GM18526 (cell line): ENCODE data around the gene B9D1.

ENCODE experiments used
- POLR2A ChIP-seq: IDR thresholded peaks from 3 replicates; pipeline ENCODE4 v1.6.1; 2011; ENCODE audit not compliant: insufficient read length; ENCODE audit errors: extremely low read depth

The B9D1 gene

GRCh38 chr17:19313066-19313745 is 49.3 kb downstream of the B9D1 start:
- no peak for TF ChIP-seq POLR2A

DNA sequence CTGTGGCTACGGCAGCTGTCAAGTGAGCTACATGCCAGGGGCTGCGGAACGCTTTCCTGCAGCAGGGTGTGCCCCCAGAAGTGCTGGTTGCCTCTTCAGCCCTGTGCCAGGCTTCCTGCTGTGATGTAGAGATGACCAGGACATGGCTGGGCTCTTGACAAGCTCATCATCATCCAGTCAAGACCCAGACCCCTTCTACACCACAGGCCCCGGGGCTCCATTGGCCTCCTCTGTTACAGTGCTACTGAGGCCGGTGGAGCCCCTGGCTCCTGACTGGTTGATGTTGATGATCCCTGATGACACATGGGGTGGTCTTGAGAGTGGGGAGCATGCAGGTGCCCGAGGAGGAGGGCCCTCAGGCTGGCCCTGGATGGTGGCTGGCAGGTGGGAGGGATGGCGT is 50.1 kb downstream of the B9D1 start:
- no peak for TF ChIP-seq POLR2A

GRCh38 chr17:19311421-19312215 is 50.9 kb downstream of the B9D1 start:
- no peak for TF ChIP-seq POLR2A

DNA sequence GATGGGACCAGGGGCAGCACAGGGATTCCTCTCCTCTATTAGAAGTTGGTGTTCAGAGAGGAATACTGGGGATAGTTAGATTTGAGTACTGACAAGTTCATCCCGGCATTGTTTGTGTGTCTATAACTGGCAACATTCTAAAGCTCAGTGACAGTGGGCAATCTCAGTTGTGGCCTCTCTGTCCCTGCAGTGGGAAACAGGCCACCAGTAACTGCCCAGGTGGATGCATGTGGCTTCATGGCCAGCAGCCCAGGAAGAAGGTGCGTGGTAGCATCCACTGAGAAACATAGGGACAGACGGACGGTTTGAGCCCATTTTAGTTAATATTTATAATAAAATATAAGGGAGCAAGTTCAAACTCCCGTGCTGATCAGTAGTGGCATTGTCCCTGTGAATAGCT is 51.5 kb downstream of the B9D1 start:
- no peak for TF ChIP-seq POLR2A

- no peak for TF ChIP-seq POLR2A
Measured at GRCh38 chr17:19310151-19310550, 52.4 kb downstream of the B9D1 start.

DNA sequence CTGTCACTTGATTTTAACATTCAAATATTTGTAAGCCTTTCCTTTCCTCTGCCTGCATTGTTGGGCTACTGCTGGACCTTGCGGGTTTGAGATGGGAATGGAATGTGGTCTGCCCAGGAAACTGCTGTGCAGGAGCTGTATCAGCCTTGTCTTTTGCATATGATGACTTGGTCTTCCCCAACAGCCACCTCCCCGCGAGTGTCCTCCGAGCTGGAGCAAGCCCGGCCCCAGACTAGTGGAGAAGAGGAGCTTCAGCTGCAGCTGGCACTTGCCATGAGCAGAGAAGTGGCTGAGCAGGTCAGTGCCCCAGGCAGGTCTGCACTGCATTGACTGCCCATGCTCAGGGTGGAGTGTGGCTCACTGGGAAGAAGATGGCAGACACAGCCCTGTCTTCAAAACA is 52.8 kb downstream of the B9D1 start:
- no peak for TF ChIP-seq POLR2A

DNA sequence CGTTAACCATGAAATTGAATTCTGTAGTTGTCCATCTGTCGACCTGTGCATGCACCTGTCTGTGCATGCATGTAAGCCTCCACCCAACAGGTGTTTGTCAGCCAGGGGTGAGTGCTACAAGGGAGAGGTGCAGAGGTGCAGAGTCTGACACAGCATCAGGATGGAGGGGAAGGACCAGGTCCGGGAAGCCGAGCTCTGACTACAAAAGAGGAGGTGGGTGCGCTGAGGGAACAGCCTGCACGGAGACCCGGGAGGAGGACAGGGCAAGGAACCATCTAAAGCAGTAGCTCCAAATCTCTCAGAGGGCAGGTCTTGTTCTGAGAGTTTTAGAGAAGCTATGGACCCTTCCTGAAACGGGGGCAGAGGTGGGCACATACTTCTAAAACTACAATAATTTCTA is 54.1 kb downstream of the B9D1 start:
- TF ChIP-seq POLR2A: no peak

DNA sequence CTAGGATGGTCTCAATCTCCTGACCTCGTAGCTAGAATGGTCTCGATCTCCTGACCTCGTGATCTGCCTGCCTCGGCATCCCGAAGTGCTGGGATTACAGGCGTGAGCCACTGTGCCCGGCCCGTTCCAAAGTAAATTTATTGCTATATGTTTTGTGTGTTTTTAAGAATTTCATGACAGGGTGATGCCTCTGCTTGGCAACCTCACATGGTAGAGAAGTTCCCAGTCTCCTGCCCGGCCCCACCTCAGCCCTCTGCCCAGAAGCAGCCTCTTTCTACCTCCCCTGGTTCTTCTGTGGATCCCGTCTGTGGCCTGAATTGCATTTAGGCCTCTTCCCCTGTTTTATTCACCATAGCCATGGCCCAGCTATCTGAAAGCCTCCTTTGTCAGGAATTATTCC is 55.0 kb downstream of the B9D1 start:
- no peak for TF ChIP-seq POLR2A

DNA sequence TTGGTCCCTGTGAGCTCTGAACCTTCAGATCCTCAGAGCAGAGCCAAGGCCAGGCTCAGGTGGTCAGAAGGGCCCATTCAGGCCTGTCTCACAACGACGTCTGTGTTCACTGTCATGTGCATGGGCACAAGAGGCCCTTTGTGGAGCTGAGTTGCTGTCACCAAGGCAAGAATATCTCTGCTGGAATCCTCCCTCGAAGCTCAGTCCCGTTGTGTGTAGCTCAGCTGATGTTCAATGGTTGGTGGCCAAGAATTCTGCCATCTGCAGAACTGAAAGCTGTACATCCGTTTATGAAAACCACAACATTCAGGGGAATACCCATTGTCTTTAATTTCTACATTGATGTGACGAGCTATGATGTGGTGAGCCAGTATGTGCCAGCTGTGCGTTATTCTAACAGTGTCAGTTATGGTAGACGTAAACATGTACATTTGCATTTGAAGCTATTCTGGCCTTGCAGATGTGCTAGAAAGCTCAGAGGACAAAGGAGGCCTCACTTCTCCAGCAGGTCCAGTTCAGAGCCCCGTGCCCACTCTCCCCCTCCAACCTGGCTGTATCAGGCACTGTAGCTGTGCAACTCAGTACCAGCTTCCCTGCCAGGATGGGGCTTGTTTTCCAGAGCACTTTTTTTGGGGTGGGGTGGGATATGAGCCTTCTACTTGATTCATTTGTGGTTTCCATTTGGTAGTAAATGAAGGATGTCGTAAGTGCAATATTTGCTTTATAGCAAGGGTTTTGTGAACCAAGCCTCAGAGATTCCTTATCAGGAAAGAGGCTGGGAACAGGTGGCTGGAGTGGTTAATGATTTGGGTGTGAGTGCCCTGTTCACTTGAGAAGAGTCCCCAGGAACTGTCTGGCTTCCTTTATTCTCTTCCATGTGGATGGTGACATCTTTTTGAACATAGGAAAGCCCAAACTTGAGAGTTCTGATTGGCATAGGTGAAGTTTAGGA is 56.1 kb downstream of the B9D1 start:
- peak; percentile 28 for TF ChIP-seq POLR2A

DNA sequence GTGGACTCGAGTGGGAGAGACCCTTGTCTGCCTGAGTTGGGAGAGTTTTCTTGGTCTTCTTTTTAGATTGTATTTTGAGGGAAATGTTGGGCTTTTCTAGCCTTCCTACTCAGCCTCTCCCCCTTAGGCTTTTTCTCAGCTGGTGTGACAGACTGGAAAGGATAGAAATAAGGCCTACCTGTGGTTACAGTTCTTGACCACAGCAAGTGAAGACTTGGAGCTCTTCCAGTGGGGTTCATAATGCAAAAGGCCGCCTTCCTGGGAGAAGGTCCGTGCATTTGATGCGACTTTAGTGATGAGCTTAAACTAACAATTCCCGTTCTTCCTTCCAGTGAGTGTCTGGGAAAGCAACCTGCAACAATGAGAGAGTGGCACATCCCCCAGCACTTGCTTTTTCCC is 56.8 kb downstream of the B9D1 start:
- no peak for TF ChIP-seq POLR2A

GRCh38 chr17:19305256-19305655 is 57.3 kb downstream of the B9D1 start:
- no peak for TF ChIP-seq POLR2A

DNA sequence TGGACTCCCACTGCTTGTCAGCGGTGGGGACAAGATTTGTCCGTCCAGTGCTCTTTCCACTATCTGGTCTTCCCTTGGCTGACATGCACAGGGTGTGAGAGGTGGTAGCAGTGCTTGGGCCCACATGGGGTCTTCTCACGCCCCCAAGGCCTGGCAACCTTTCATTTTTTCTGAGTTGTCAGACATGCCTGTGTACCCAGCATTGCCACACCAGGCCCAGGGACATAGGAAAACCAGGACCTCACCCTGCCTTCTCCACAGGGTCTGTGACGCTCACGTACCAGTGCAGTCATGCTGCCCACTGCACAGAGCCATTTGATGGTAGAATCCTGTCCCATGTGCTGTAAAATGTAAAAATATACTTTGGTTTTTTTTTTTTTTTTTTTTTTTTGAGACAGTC is 57.8 kb downstream of the B9D1 start:
- no peak for TF ChIP-seq POLR2A

DNA sequence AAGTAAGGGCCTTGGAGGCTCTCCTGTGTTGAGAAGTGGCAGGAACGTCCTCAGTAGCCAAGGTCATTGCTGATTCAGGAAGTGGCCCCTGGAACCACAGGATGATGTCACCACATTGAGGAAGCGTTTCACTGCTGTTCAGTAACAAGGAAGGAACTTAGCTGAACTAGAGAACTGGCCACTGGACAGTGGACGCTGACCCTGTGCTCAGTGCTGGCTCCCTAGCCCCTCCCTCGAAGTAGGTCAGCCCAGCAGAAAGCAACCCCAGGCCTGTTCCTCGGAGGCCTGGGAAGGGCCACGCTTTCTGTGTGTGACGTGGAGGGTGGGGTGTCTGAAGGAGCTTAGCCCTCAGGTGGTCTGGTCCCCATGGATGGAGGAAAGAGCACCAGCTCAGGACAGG is 58.3 kb downstream of the B9D1 start:
- TF ChIP-seq POLR2A: no peak

GRCh38 chr17:19303367-19303776 is 59.2 kb downstream of the B9D1 start:
- no peak for TF ChIP-seq POLR2A

GRCh38 chr17:19302791-19303331 is 59.7 kb downstream of the B9D1 start:
- no peak for TF ChIP-seq POLR2A
